ENCODE results near the gene MAGEB16. TPM values are rescaled to one million over a fixed set of nuclear protein-coding genes. Genes with fewer than 3 reads are reported as not detected.

Gene MAGEB16
- total RNA-seq, result not detected

- no peak for TF ChIP-seq CTCF (IDR thresholded peaks at IDR 0.05; ENCODE audit: low read depth)
Observed at GRCh38 chrX:35798042-35798441, at the start of gene MAGEB16. Gene MAGEB16, plus strand, starts transcription at chrX:35798342. Its CDS starts 3,855 bp downstream, at chrX:35802197.

- TF ChIP-seq CTCF (IDR thresholded peaks at IDR 0.05; ENCODE audit: low read depth), result no peak
Observed at GRCh38 chrX:35773958-35774564, 24.1 kb upstream of the MAGEB16 start.

- no peak for TF ChIP-seq CTCF (IDR thresholded peaks at IDR 0.05; ENCODE audit: low read depth)
Observed at GRCh38 chrX:35785075-35785474, 13.1 kb upstream of the MAGEB16 start.

- no peak for TF ChIP-seq CTCF (IDR thresholded peaks at IDR 0.05; ENCODE audit: low read depth)
Observed at GRCh38 chrX:35786271-35786670, 11.9 kb upstream of the MAGEB16 start.

- TF ChIP-seq CTCF (IDR thresholded peaks at IDR 0.05; ENCODE audit: low read depth), result no peak
Observed at GRCh38 chrX:35787867-35788266, 10.3 kb upstream of the MAGEB16 start.

GRCh38 chrX:35800474-35800873 is 2.3 kb downstream of the MAGEB16 start:
- TF ChIP-seq CTCF (IDR thresholded peaks at IDR 0.05; ENCODE audit: low read depth), result no peak

- no peak for TF ChIP-seq CTCF (IDR thresholded peaks at IDR 0.05; ENCODE audit: low read depth)
Observed at GRCh38 chrX:35809781-35810180, 11.6 kb downstream of the MAGEB16 start.
